ENCODE measurements around the gene HTR7. TPM values are rescaled to one million over a fixed set of nuclear protein-coding genes. Genes with fewer than 3 reads are reported as not detected.

The HTR7 gene
- polyA plus RNA-seq, 2 of the 4 experiments (the other 2 are of a cell fraction): 0.04 to 0.05 TPM

- CTCF ChIA-PET: interaction anchor here (1.3 kb wide), 1 partner anchor 15 kb away, joined by 3 read pairs; no protein-coding TSS in a partner anchor
- H3K4me3 ChIP-seq: no peak overlapping the region
- no peak for FAIRE-seq
- 0% methylated on average over 2 of the region's 2 CpGs for WGBS (ENCODE audit: missing lambda C conversion rate)
- H3K9me3 ChIP-seq: no peaks in the 10 kb centered on the region
- no peak overlapping the region for H3K4me2 ChIP-seq
- no peak for ATAC-seq
- no peak for TF ChIP-seq HEYL (CRISPR knock-in tag; IDR thresholded peaks at IDR 0.05)
- no peak for TF ChIP-seq ATOH8 (CRISPR knock-in tag; IDR thresholded peaks at IDR 0.05; ENCODE audit: low read depth)
- no peak for TF ChIP-seq FOXS1 (CRISPR knock-in tag; IDR thresholded peaks at IDR 0.05)
- TF ChIP-seq GATA3 (IDR thresholded peaks at IDR 0.05; ENCODE audit: borderline replicate concordance): no peak
- TF ChIP-seq EHF (CRISPR knock-in tag; IDR thresholded peaks at IDR 0.05): no peak
- no peak for TF ChIP-seq HOXA7 (CRISPR knock-in tag; IDR thresholded peaks at IDR 0.05)
- no peak for TF ChIP-seq TFCP2L1 (CRISPR knock-in tag; IDR thresholded peaks at IDR 0.05)
- TF ChIP-seq RCOR1 (IDR thresholded peaks at IDR 0.05; ENCODE audit: low read depth, low read length): no peak
- TF ChIP-seq FOSB (CRISPR knock-in tag; IDR thresholded peaks at IDR 0.05): no peak
- no peak for TF ChIP-seq EHMT2 (IDR thresholded peaks at IDR 0.05; ENCODE audit: low read depth)
- TF ChIP-seq CTCF (IDR thresholded peaks at IDR 0.05): no peak
- POLR2A ChIA-PET: no interaction called here
- no peaks in the 10 kb centered on the region for H3K4me1 ChIP-seq
- DNase-seq (ENCODE audit: low read depth in 1 of 2, low spot score in 1 of 2): no peak
- no peak overlapping the region for H3K27ac ChIP-seq
These were observed 40.5 kb downstream of the HTR7 start for GRCh38 chr10:90817128-90817889.

DNA sequence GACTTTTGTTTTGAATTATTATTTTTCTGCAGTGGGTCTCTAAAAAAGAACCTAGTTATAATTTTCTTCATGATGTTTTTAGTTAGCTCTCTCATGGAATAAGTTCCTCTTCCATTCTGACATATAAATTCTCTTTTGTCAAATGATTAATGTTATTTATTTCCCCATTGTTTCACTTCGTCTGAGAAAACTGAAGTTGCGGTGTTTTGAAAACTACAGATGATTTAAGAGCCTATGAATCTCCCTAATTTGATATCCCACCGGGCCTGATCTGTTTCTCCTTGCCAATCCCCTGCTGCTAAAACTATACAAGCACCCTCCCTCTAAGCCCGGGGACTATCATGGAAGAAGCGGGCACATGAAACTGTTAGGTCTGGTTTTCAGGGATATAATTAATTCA, 41.4 kb downstream of the HTR7 start:
- H3K27ac ChIP-seq: no peak overlapping the region
- WGBS (ENCODE audit: missing lambda C conversion rate): 47% methylated on average over 5 of the region's 5 CpGs

More for the DNA sequence above, 41.4 kb downstream of the HTR7 start:
- no peaks in the 10 kb centered on the region for H3K4me1 ChIP-seq
- FAIRE-seq: no peak
- ATAC-seq: no peak
- no peak for DNase-seq (ENCODE audit: low read depth in 1 of 2, low spot score in 1 of 2)
- ChIA-PET CTCF (interaction anchor here (1.3 kb wide), 2 partner anchors 14 to 29 kb away, joined by 3 to 4 read pairs; no protein-coding TSS in a partner anchor), POLR2A (no interaction called here)
- H3K9me3 ChIP-seq: no peaks in the 10 kb centered on the region
- TF ChIP-seq ATOH8 (CRISPR knock-in tag; IDR thresholded peaks at IDR 0.05; ENCODE audit: low read depth) (no peak), HOXB13 (CRISPR knock-in tag; IDR thresholded peaks at IDR 0.05; ENCODE audit: low read depth) (no peak), NPAS2 (CRISPR knock-in tag; IDR thresholded peaks at IDR 0.05; ENCODE audit: borderline replicate concordance) (no peak), HOXA7 (CRISPR knock-in tag; IDR thresholded peaks at IDR 0.05) (no peak), ZSCAN20 (CRISPR knock-in tag; IDR thresholded peaks at IDR 0.05) (no peak), CTCF (IDR thresholded peaks at IDR 0.05) (no peak), NR3C1 (IDR thresholded peaks at IDR 0.05) (no peak), BHLHE40 (IDR thresholded peaks at IDR 0.05; ENCODE audit: low read depth, low read length) (no peak), KDM1A (IDR thresholded peaks at IDR 0.05; ENCODE audit: low read depth) (no peak)
- TF ChIP-seq, protein P1, sequence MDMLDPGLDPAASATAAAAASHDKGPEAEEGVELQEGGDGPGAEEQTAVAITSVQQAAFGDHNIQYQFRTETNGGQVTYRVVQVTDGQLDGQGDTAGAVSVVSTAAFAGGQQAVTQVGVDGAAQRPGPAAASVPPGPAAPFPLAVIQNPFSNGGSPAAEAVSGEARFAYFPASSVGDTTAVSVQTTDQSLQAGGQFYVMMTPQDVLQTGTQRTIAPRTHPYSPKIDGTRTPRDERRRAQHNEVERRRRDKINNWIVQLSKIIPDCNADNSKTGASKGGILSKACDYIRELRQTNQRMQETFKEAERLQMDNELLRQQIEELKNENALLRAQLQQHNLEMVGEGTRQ (IDR thresholded peaks at IDR 0.05): no peak
- TF ChIP-seq, protein P2, sequence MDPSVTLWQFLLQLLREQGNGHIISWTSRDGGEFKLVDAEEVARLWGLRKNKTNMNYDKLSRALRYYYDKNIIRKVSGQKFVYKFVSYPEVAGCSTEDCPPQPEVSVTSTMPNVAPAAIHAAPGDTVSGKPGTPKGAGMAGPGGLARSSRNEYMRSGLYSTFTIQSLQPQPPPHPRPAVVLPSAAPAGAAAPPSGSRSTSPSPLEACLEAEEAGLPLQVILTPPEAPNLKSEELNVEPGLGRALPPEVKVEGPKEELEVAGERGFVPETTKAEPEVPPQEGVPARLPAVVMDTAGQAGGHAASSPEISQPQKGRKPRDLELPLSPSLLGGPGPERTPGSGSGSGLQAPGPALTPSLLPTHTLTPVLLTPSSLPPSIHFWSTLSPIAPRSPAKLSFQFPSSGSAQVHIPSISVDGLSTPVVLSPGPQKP (IDR thresholded peaks at IDR 0.05; ENCODE audit: low read depth, low read length): no peak
- H3K4me2 ChIP-seq: no peak overlapping the region
- no peak overlapping the region for H3K4me3 ChIP-seq

All from A549 (cell line).